Stomach (tissue), 9 donors: ENCODE data around the gene RBM23. TPM values are rescaled to one million over a fixed set of nuclear protein-coding genes. Genes with fewer than 3 reads are reported as not detected.

ENCODE experiments used
- DNase-seq, 2 donors: peaks; one replicate each; pipeline versions ENCODE4 v3.0.0 to v3.0.0-alpha.2; 2013 to 2019
- H3K27ac ChIP-seq, 5 donors: fragments of 200-600 bp in 4 of 5; sonication (generic) in 4 of 5; one replicate each; pipeline ENCODE4 v1.5.1; 2013 to 2019; ENCODE audit warnings: mild to moderate bottlenecking in 1 of 5, moderate library complexity in 1 of 5
- H3K27me3 ChIP-seq, 3 donors: fragments of 200-600 bp; sonication (generic); one replicate each; pipeline ENCODE4 v1.5.1; 2017 to 2019; ENCODE audit warnings: mixed run types in 1 of 3
- H3K36me3 ChIP-seq, 4 donors: fragments of 200-600 bp; sonication (generic); 1 replicate in 3 of 4; 2 replicates in 1 of 4; pipeline ENCODE4 v1.5.1; 2016 to 2019
- H3K4me1 ChIP-seq, 4 donors: fragments of 200-600 bp; sonication (generic); one replicate each; pipeline ENCODE4 v1.5.1; 2016 to 2019
- H3K4me3 ChIP-seq, 4 donors: fragments of 200-600 bp; sonication (generic) in 3 of 4; one replicate each; pipeline ENCODE4 v1.5.1; 2016 to 2019; ENCODE audit warnings: mild to moderate bottlenecking in 1 of 4
- H3K9me3 ChIP-seq, 4 donors: fragments of 200-600 bp; sonication (generic); one replicate each; pipeline ENCODE4 v1.5.1; 2016 to 2019
- CTCF ChIP-seq, 7 experiments: fragments of 450-650 bp in 4 of 7; fragments of 200-600 bp in 3 of 7; sonication (generic) in 3 of 7; IDR thresholded peaks; one replicate each; pipeline ENCODE4 v1.5.1; 2016 to 2019; ENCODE audit warnings: antibody characterized with exemption in 7 of 7, control low read depth in 2 of 7, mild to moderate bottlenecking in 1 of 7
- EP300 ChIP-seq: sonication (generic); formaldehyde crosslinking; IDR thresholded peaks from one replicate; pipeline ENCODE4 v1.6.1; 2017; ENCODE audit warnings: antibody characterized with exemption
- POLR2A ChIP-seq, 4 donors: fragments of 450-650 bp; IDR thresholded peaks; one replicate each; pipeline ENCODE4 v1.6.1; 2016; ENCODE audit warnings: antibody characterized with exemption in 4 of 4, control low read depth in 2 of 4, mild to moderate bottlenecking in 1 of 4, moderate library complexity in 1 of 4
- POLR2AphosphoS5 ChIP-seq, 3 donors: sonication (generic); formaldehyde crosslinking; IDR thresholded peaks; one replicate each; pipeline ENCODE4 v1.6.1; 2016; ENCODE audit warnings: antibody characterized with exemption in 3 of 3
- WGBS, 5 donors: extraction: QIAGEN DNeasy Blood & Tissue Kit in 3 of 5; methylation state at CpG; one replicate each; pipeline versions ENCODE4 v1.1.5 to v1.1.7; 2013 to 2018; 5-methylcytosine and 5-hydroxymethylcytosine counted together
- intact Hi-C: fragments of 100-400 bp; cut with DNase I; formaldehyde crosslinking; loops from one replicate; pipeline ENCODE4 v1.15.1; 2023; ENCODE audit warnings: low total_unique reads
- polyA plus RNA-seq, 3 donors: library from polyadenylated mRNA; stranded (reverse); fragments of 200-250 nt; gene quantifications; one replicate each; pipeline ENCODE4 v1.2.3, GENCODE V29; 2013
- total RNA-seq, 5 donors: library from RNA; depleted of rRNA; stranded (reverse); fragments of >200 nt; gene quantifications; one replicate each; pipeline versions ENCODE4 v1.1.0 to v1.2.3, GENCODE V29; 2014 to 2016
- donor health status: healthy with polysubstance abuse.
- donor health status: Bipolar disorder and iron deficiency.
- donor health status: healthy.

Gene RBM23
- total and polyA plus RNA-seq, 8 donors: 12.1 to 126 (median 50.1) TPM

GRCh38 chr14:22907429-22907828, 11.5 kb downstream of the RBM23 start:
- no peaks in the 10 kb centered on the region for H3K27me3 ChIP-seq
- no peak overlapping the region for H3K27ac ChIP-seq
- no peak for TF ChIP-seq POLR2A (IDR thresholded peaks at IDR 0.05)
- no peak for TF ChIP-seq CTCF (IDR thresholded peaks at IDR 0.05)
- no peak for TF ChIP-seq POLR2AphosphoS5 (IDR thresholded peaks at IDR 0.05)
- DNase-seq: no peak
- peaks cover 9 to 38% (median 24%) of the 10 kb centered on the region in 4 donors for H3K4me1 ChIP-seq
- WGBS, 5 donors: 85 to 93% (median 92%) methylated on average over 3 of the region's 3 CpGs
- H3K4me3 ChIP-seq: no peak overlapping the region
- H3K36me3 ChIP-seq: peaks cover 82 to 100% (median 93%) of the 10 kb centered on the region in 4 donors
- no peaks in the 10 kb centered on the region for H3K9me3 ChIP-seq
- intact Hi-C loops: no loop called here

GRCh38 chr14:22906073-22906472, 12.9 kb downstream of the RBM23 start:
- no peak for DNase-seq
- H3K27me3 ChIP-seq: no peaks in the 10 kb centered on the region
- H3K36me3 ChIP-seq: peaks cover 93 to 100% (median 98%) of the 10 kb centered on the region in 4 donors
- intact Hi-C loops: no loop called here
- 96 to 98% (median 98%) methylated on average over 20 of the region's 20 CpGs for WGBS, 5 donors
- H3K9me3 ChIP-seq: no peaks in the 10 kb centered on the region
- no peak for TF ChIP-seq POLR2A (IDR thresholded peaks at IDR 0.05)
- TF ChIP-seq CTCF (IDR thresholded peaks at IDR 0.05): no peak
- TF ChIP-seq EP300: no peak
- TF ChIP-seq POLR2AphosphoS5 (IDR thresholded peaks at IDR 0.05): no peak
- no peak overlapping the region for H3K4me3 ChIP-seq
- no peak overlapping the region for H3K27ac ChIP-seq
- peaks cover 9 to 26% (median 15%) of the 10 kb centered on the region in 4 donors for H3K4me1 ChIP-seq

GRCh38 chr14:22905627-22906026, 13.3 kb downstream of the RBM23 start:
- 91 to 95% (median 94%) methylated on average over 4 of the region's 4 CpGs for WGBS, 5 donors
- TF ChIP-seq CTCF (IDR thresholded peaks at IDR 0.05): no peak
- no peak for TF ChIP-seq POLR2AphosphoS5 (IDR thresholded peaks at IDR 0.05)
- no peak for TF ChIP-seq POLR2A (IDR thresholded peaks at IDR 0.05)
- TF ChIP-seq EP300: no peak
- H3K27me3 ChIP-seq: no peaks in the 10 kb centered on the region
- peaks cover 9 to 21% (median 13%) of the 10 kb centered on the region in 4 donors for H3K4me1 ChIP-seq
- intact Hi-C loops: no loop called here
- DNase-seq: no peak
- no peaks in the 10 kb centered on the region for H3K9me3 ChIP-seq
- H3K36me3 ChIP-seq: peaks cover 93 to 100% (median 98%) of the 10 kb centered on the region in 4 donors
- H3K4me3 ChIP-seq: no peak overlapping the region
- no peak overlapping the region for H3K27ac ChIP-seq

GRCh38 chr14:22903742-22904087, 15.2 kb downstream of the RBM23 start:
- TF ChIP-seq POLR2AphosphoS5 (IDR thresholded peaks at IDR 0.05) (no peak), EP300 (no peak), CTCF (IDR thresholded peaks at IDR 0.05) (no peak), POLR2A (IDR thresholded peaks at IDR 0.05) (no peak)
- no peak for DNase-seq
- H3K9me3 ChIP-seq: no peaks in the 10 kb centered on the region
- H3K27ac ChIP-seq: peak overlapping the region; percentile 41 to 72 (median 60)
- peaks cover 79 to 98% (median 94%) of the 10 kb centered on the region in 4 donors for H3K36me3 ChIP-seq
- 36 to 79% (median 53%) methylated on average over 2 of the region's 2 CpGs for WGBS, 5 donors
- H3K27me3 ChIP-seq: no peaks in the 10 kb centered on the region
- H3K4me3 ChIP-seq: no peak overlapping the region
- intact Hi-C loops: no loop called here
- H3K4me1 ChIP-seq: peaks cover 7 to 25% (median 15%) of the 10 kb centered on the region in 4 donors
